Measurements from ENCODE around the gene IKZF2. TPM values are rescaled to one million over a fixed set of nuclear protein-coding genes. Genes with fewer than 3 reads are reported as not detected.
A peak's percentile ranks its signal among the peaks of the same experiment; 100 is the strongest.

IKZF2 gene
- total and polyA plus RNA-seq, 10 of the 15 experiments (the other 5 are each of a cell fraction or from before 2014, with no cell fraction given), result 15.2 to 266 (median 87.2) TPM

GRCh38 chr2:213018340-213018901 is 133.0 kb downstream of the IKZF2 start (continued):
- TF ChIP-seq MLLT1 (IDR thresholded peaks at IDR 0.05) (peak; percentile 97), ATF2 (IDR thresholded peaks at IDR 0.05; ENCODE audit: low read length) (no peak), ZNF207 (IDR thresholded peaks at IDR 0.05; ENCODE audit: borderline replicate concordance) (no peak), POLR2A (IDR thresholded peaks at IDR 0.05; ENCODE audit: low read depth, low read length) (no peak), ZBTB11 (CRISPR knock-in tag; IDR thresholded peaks at IDR 0.05) (0 out of 2 replicates have a peak, but pooled peaks have one; percentile 23), ASH2L (IDR thresholded peaks at IDR 0.05; ENCODE audit: borderline replicate concordance, low read depth) (no peak), CBX3 (IDR thresholded peaks at IDR 0.05; ENCODE audit: borderline replicate concordance, low read depth) (no peak), ZNF217 (IDR thresholded peaks at IDR 0.05) (no peak), TCF3 (IDR thresholded peaks at IDR 0.05; ENCODE audit: borderline replicate concordance, insufficient read depth, low read depth, low read length) (no peak), PAX5 (IDR thresholded peaks at IDR 0.05; ENCODE audit: borderline replicate concordance, low read depth, low read length) (no peak), POLR2AphosphoS2 (IDR thresholded peaks at IDR 0.05; ENCODE audit: low read depth, low read length) (0 out of 2 replicates have a peak, but pooled peaks have one; percentile 39), ZSCAN29 (IDR thresholded peaks at IDR 0.05) (no peak), HDGF (IDR thresholded peaks at IDR 0.05) (no peak), CBFB (IDR thresholded peaks at IDR 0.05; ENCODE audit: low read depth) (no peak), HCFC1 (IDR thresholded peaks at IDR 0.05; ENCODE audit: low read length) (no peak), CHD4 (IDR thresholded peaks at IDR 0.05) (no peak)

Measured in GM12878 (cell line).